HepG2 (cell line): ENCODE data around the gene BRCA1. TPM values are rescaled to one million over a fixed set of nuclear protein-coding genes. Genes with fewer than 3 reads are reported as not detected.

ENCODE experiments used
- EED ChIP-seq: sonication (generic); formaldehyde crosslinking; IDR thresholded peaks from 2 replicates; pipeline ENCODE4 v1.5.0; 2020; ENCODE audit warnings: mild to moderate bottlenecking, missing genetic modification reagents
- GTF2F1 ChIP-seq: fragments of 150-350 bp; IDR thresholded peaks from 2 replicates; pipeline ENCODE4 v1.6.1; 2014; ENCODE audit warnings: low read length
- MZF1 ChIP-seq: sonication (generic); formaldehyde crosslinking; IDR thresholded peaks from 2 replicates; pipeline ENCODE4 v1.8.1; 2023; ENCODE audit warnings: mild to moderate bottlenecking, missing genetic modification reagents, borderline replicate concordance
- NFKB2 ChIP-seq: sonication (generic); formaldehyde crosslinking; IDR thresholded peaks from 2 replicates; pipeline ENCODE4 v1.4.0; 2020; ENCODE audit warnings: missing genetic modification reagents, borderline replicate concordance
- PAF1 ChIP-seq: IDR thresholded peaks from 2 replicates; pipeline ENCODE4 v1.6.1; 2016; ENCODE audit warnings: missing genetic modification reagents, missing compliant biosample characterization
- PHF5A ChIP-seq: IDR thresholded peaks from one replicate; pipeline ENCODE4 v1.6.1; 2018; ENCODE audit warnings: low read depth, missing genetic modification reagents; ENCODE audit not compliant: unreplicated experiment
- PRDM4 ChIP-seq: sonication (generic); formaldehyde crosslinking; IDR thresholded peaks from 2 replicates; pipeline ENCODE4 v1.9.0; 2021; ENCODE audit warnings: missing genetic modification reagents, borderline replicate concordance
- SAP130 ChIP-seq: IDR thresholded peaks from 2 replicates; pipeline ENCODE4 v1.6.1; 2016; ENCODE audit warnings: low read depth
- SPEN ChIP-seq: sonication (generic); formaldehyde crosslinking; IDR thresholded peaks from 2 replicates; pipeline ENCODE4 v1.5.1; 2020; ENCODE audit warnings: low read depth, mild to moderate bottlenecking, missing genetic modification reagents
- TAF15 ChIP-seq: fragments of 200-400 bp; formaldehyde crosslinking; IDR thresholded peaks from one replicate; pipeline ENCODE4 v1.6.1; 2018; ENCODE audit warnings: mild to moderate bottlenecking, low read depth, low read length; ENCODE audit not compliant: poor library complexity, severe bottlenecking
- TBX2 ChIP-seq: sonication (generic); formaldehyde crosslinking; IDR thresholded peaks from 2 replicates; pipeline ENCODE4 v1.5.0; 2020; ENCODE audit warnings: missing genetic modification reagents, mild to moderate bottlenecking, borderline replicate concordance
- TEAD3 ChIP-seq: optimal IDR thresholded peaks from 2 replicates; pipeline ENCODE3; 2016; ENCODE audit warnings: borderline replicate concordance
- TP53 ChIP-seq: sonication (generic); formaldehyde crosslinking; conservative IDR thresholded peaks from 2 replicates; pipeline ENCODE4 v1.4.0; 2020; ENCODE audit warnings: missing genetic modification reagents
- ZNF230 ChIP-seq: sonication (generic); formaldehyde crosslinking; IDR thresholded peaks from 2 replicates; pipeline ENCODE4 v1.4.0; 2020; ENCODE audit warnings: mild to moderate bottlenecking, missing genetic modification reagents
- ZNF513 ChIP-seq: sonication (generic); formaldehyde crosslinking; conservative IDR thresholded peaks from 2 replicates; pipeline ENCODE4 v1.5.0; 2020; ENCODE audit warnings: missing genetic modification reagents
- ZNF567 ChIP-seq: sonication (generic); formaldehyde crosslinking; IDR thresholded peaks from 2 replicates; pipeline ENCODE4 v1.8.1; 2023; ENCODE audit warnings: mild to moderate bottlenecking, missing genetic modification reagents, borderline replicate concordance
- ZNF598 ChIP-seq: sonication (generic); formaldehyde crosslinking; IDR thresholded peaks from 2 replicates; pipeline ENCODE4 v1.5.1; 2020; ENCODE audit warnings: mild to moderate bottlenecking, missing genetic modification reagents, borderline replicate concordance
- ZNF619 ChIP-seq: sonication (generic); formaldehyde crosslinking; IDR thresholded peaks from 2 replicates; pipeline ENCODE4 v1.4.0; 2020; ENCODE audit warnings: mild to moderate bottlenecking, missing genetic modification reagents
- ZNF780A ChIP-seq: sonication (generic); formaldehyde crosslinking; IDR thresholded peaks from 2 replicates; pipeline ENCODE4 v1.8.0; 2022; ENCODE audit warnings: mild to moderate bottlenecking, missing genetic modification reagents, moderate library complexity
- ZNF788 ChIP-seq: sonication (generic); formaldehyde crosslinking; IDR thresholded peaks from 2 replicates; pipeline ENCODE4 v1.5.0; 2020; ENCODE audit warnings: mild to moderate bottlenecking, missing genetic modification reagents, borderline replicate concordance
- polyA plus RNA-seq, 8 experiments: library from polyadenylated mRNA; depleted of rRNA in 3 of 8; stranded (reverse) in 7 of 8; unstranded in 1 of 8; fragments of >200 nt; fragmentation: Illumina TruSeq in 4 of 8; extraction: Trizol in 4 of 8; gene quantifications; 2 replicates each; pipeline versions ENCODE4 v1.2.1 to v1.2.3, GENCODE V29; 2011 to 2016; ENCODE audit warnings: low read depth in 4 of 8, missing spikeins in 1 of 8, mixed read lengths in 1 of 8; ENCODE audit not compliant: insufficient read depth in 1 of 8
- total RNA-seq, 5 experiments: library from RNA; depleted of rRNA; stranded (reverse); fragments of >200 nt; fragmentation: Illumina TruSeq; extraction: Trizol; gene quantifications; 2 replicates each; pipeline ENCODE4 v1.2.3, GENCODE V29; 2016; ENCODE audit warnings: low read depth in 1 of 5
- TF ChIP-seq, protein P1 (sequence below): sonication (generic); formaldehyde crosslinking; IDR thresholded peaks from 2 replicates; pipeline ENCODE4 v1.9.0; 2021; ENCODE audit warnings: missing genetic modification reagents, mild to moderate bottlenecking, borderline replicate concordance
- TF ChIP-seq, protein P2 (sequence below): IDR thresholded peaks from 2 replicates; pipeline ENCODE4 v1.6.1; 2016

Gene BRCA1
- total and polyA plus RNA-seq, 2 of the 13 experiments (the other 11 are each of a cell fraction or from before 2014, with no cell fraction given), result 13.3 to 37.5 TPM

GRCh38 chr17:43170140-43170765, 45.1 kb upstream of the BRCA1 start (continued):
- TF ChIP-seq, protein P1, sequence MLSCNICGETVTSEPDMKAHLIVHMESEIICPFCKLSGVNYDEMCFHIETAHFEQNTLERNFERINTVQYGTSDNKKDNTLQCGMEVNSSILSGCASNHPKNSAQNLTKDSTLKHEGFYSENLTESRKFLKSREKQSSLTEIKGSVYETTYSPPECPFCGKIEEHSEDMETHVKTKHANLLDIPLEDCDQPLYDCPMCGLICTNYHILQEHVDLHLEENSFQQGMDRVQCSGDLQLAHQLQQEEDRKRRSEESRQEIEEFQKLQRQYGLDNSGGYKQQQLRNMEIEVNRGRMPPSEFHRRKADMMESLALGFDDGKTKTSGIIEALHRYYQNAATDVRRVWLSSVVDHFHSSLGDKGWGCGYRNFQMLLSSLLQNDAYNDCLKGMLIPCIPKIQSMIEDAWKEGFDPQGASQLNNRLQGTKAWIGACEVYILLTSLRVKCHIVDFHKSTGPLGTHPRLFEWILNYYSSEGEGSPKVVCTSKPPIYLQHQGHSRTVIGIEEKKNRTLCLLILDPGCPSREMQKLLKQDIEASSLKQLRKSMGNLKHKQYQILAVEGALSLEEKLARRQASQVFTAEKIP (CRISPR knock-in tag), result no peak
- no peak for TF ChIP-seq TEAD3 (CRISPR knock-in tag)
- 0 out of 2 replicates have a peak, but pooled peaks have one; percentile 57 for TF ChIP-seq ZNF598
- TF ChIP-seq GTF2F1, result no peak
- peak; percentile 51 for TF ChIP-seq TBX2 (CRISPR knock-in tag)
- no peak for TF ChIP-seq ZNF567 (CRISPR knock-in tag)
- no peak for TF ChIP-seq ZNF788 (CRISPR knock-in tag)
- no peak for TF ChIP-seq ZNF619
- TF ChIP-seq MZF1 (CRISPR knock-in tag), result no peak
- no peak for TF ChIP-seq PRDM4 (CRISPR knock-in tag)
- no peak; the same call in 1 of the 2 replicates for TF ChIP-seq ZNF780A
- TF ChIP-seq ZNF513 (CRISPR knock-in tag), result no peak
- TF ChIP-seq, protein P2, sequence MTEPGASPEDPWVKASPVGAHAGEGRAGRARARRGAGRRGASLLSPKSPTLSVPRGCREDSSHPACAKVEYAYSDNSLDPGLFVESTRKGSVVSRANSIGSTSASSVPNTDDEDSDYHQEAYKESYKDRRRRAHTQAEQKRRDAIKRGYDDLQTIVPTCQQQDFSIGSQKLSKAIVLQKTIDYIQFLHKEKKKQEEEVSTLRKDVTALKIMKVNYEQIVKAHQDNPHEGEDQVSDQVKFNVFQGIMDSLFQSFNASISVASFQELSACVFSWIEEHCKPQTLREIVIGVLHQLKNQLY (CRISPR knock-in tag), result no peak
- no peak for TF ChIP-seq TP53
- peak; percentile 8; the same call in 1 of the 2 replicates for TF ChIP-seq SPEN (CRISPR knock-in tag)
- peak; percentile 78 for TF ChIP-seq SAP130
- 0 out of 2 replicates have a peak, but pooled peaks have one; percentile 0 for TF ChIP-seq NFKB2 (CRISPR knock-in tag)
- TF ChIP-seq PAF1 (CRISPR knock-in tag), result no peak; the same call in 1 of the 2 replicates
- no peak for TF ChIP-seq PHF5A (CRISPR knock-in tag)
- no peak for TF ChIP-seq EED
- TF ChIP-seq TAF15, result no peak
- TF ChIP-seq ZNF230 (CRISPR knock-in tag), result peak; percentile 87
